Measurements from ENCODE around the gene PMPCA.

Gene PMPCA

DNA sequence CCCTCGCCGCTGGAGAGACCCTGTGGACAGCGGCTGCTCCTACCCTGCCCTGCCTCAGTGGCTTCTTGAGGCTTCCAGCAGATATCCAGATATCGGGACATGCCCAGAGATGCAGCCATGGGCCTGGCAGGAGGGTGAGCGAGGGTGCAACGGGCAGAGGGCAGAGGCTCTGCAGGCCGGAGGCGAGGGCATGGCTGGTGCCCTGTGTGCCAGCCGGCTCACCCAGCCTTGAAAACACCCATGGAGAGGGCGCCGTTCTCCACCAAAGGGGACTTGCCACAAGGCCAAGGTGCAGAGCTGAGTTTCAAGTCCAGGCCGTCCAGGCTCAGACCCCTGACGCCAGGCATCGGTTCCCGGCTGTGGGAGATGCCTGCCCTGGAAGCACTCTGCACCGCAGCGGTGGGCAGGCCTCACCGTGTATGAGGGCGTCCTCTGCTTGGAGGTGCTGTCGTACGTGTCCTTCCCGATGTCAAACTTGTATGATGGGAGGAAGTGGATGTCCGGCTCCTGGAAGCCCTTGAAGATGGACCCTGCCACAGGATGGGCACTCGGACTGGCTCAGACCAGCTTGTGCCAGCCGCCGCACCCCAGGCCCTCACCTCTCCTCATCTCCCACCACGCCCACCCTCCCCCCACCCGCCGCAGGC is 20.3 kb downstream of the PMPCA start:
- Mint-ChIP-seq H3K27ac (peak overlapping the region; percentile 64), H3K36me3 (peaks cover 33% of the 10 kb centered on the region), H3K4me3 (no peak overlapping the region), H3K4me1 (peaks cover 6% of the 10 kb centered on the region), H3K9me3 (no peaks in the 10 kb centered on the region)
- no peak for DNase-seq (ENCODE audit: low spot score in 2 of 2)
- no peak for ATAC-seq

DNA sequence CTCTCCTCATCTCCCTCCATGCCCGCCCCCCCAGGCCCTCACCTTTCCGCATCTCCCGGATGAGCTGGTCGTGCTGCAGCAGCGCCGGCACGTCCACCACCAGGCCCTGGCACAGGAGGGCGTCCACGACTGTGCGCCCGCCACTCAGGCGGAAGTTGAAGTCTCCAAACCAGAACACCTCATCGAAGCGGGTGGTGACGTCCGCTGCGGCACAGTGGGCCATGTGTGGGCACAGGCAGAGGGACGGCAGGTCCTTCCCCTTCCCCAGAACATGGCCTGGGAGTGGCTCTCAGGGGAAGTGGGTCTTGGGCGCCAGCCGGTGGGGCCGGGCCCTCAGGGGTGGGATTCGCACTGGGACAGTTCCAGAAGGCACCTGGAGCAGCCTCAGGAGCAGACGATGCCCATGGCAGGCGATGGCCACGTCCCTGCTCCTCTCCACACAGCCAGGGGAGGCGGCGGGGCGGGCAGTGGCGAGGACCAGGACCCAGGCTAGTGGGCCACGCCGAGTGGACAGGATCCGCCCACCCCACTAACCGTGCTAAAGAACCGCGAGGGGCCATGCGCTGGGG is 21.4 kb downstream of the PMPCA start:
- Mint-ChIP-seq H3K4me1 (peaks cover 18% of the 10 kb centered on the region), H3K9me3 (no peaks in the 10 kb centered on the region), H3K36me3 (peaks cover 28% of the 10 kb centered on the region), H3K4me3 (no peak overlapping the region), H3K27ac (no peak overlapping the region)
- no peak for ATAC-seq
- no peak for DNase-seq (ENCODE audit: low spot score in 2 of 2)

GRCh38 chr9:136432591-136432990 is 22.1 kb downstream of the PMPCA start:
- H3K36me3 Mint-ChIP-seq = peaks cover 23% of the 10 kb centered on the region
- no peaks in the 10 kb centered on the region for H3K9me3 Mint-ChIP-seq
- H3K4me1 Mint-ChIP-seq = peaks cover 25% of the 10 kb centered on the region
- H3K4me3 Mint-ChIP-seq = no peak overlapping the region
- H3K27ac Mint-ChIP-seq = no peak overlapping the region
- ATAC-seq (no peak), DNase-seq (ENCODE audit: low spot score in 2 of 2) (no peak)

GRCh38 chr9:136433043-136433715 is 22.7 kb downstream of the PMPCA start:
- H3K27ac Mint-ChIP-seq = no peak overlapping the region
- peaks cover 25% of the 10 kb centered on the region for H3K4me1 Mint-ChIP-seq
- H3K36me3 Mint-ChIP-seq = peaks cover 23% of the 10 kb centered on the region
- DNase-seq (ENCODE audit: low spot score in 2 of 2) = no peak
- no peaks in the 10 kb centered on the region for H3K9me3 Mint-ChIP-seq
- ATAC-seq = no peak
- no peak overlapping the region for H3K4me3 Mint-ChIP-seq

GRCh38 chr9:136433849-136434579 is 23.6 kb downstream of the PMPCA start:
- no peaks in the 10 kb centered on the region for H3K9me3 Mint-ChIP-seq
- DNase-seq (ENCODE audit: low spot score in 2 of 2) (no peak), ATAC-seq (no peak)
- H3K4me3 Mint-ChIP-seq = no peak overlapping the region
- no peak overlapping the region for H3K27ac Mint-ChIP-seq
- H3K4me1 Mint-ChIP-seq = peaks cover 25% of the 10 kb centered on the region
- peaks cover 18% of the 10 kb centered on the region for H3K36me3 Mint-ChIP-seq

GRCh38 chr9:136434580-136435169 is 24.2 kb downstream of the PMPCA start:
- ATAC-seq = no peak

GRCh38 chr9:136436055-136436634 is 25.7 kb downstream of the PMPCA start:
- Mint-ChIP-seq H3K9me3 (no peaks in the 10 kb centered on the region), H3K4me1 (peaks cover 25% of the 10 kb centered on the region), H3K27ac (peak overlapping the region; percentile 80), H3K36me3 (peaks cover 18% of the 10 kb centered on the region), H3K4me3 (peak overlapping the region; percentile 79)
- ATAC-seq (no peak), DNase-seq (ENCODE audit: low spot score in 2 of 2) (no peak)

More at GRCh38 chr9:136434580-136435169, 24.2 kb downstream of the PMPCA start:
- Mint-ChIP-seq H3K4me1 (peaks cover 25% of the 10 kb centered on the region), H3K9me3 (no peaks in the 10 kb centered on the region), H3K4me3 (no peak overlapping the region), H3K27ac (no peak overlapping the region), H3K36me3 (peaks cover 14% of the 10 kb centered on the region)
- no peak for DNase-seq (ENCODE audit: low spot score in 2 of 2)

DNA sequence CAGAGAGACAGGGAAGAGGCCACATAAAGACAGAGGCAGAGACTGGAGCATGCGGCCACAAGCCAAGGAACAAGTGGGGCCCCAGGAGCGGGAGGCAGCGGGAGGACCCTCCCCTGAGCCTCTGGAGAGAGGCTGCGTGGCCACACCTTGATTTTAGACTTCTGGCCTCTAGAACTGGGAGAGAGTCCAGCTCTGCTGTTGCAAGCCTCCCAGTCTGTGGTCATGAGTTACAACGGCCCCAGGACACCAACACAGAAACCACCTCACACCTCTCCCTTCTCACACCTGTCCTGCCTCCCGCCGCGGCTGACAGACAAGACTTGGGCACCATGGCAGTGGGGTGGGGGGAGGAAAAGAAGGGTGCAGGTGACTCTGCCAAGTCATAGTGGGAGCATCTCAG is 27.0 kb downstream of the PMPCA start:
- no peak for ATAC-seq
- DNase-seq (ENCODE audit: low spot score in 2 of 2) = no peak
- Mint-ChIP-seq H3K4me1 (peaks cover 25% of the 10 kb centered on the region), H3K4me3 (peak overlapping the region; percentile 79), H3K36me3 (peaks cover 30% of the 10 kb centered on the region), H3K9me3 (no peaks in the 10 kb centered on the region), H3K27ac (peak overlapping the region; percentile 80)

DNA sequence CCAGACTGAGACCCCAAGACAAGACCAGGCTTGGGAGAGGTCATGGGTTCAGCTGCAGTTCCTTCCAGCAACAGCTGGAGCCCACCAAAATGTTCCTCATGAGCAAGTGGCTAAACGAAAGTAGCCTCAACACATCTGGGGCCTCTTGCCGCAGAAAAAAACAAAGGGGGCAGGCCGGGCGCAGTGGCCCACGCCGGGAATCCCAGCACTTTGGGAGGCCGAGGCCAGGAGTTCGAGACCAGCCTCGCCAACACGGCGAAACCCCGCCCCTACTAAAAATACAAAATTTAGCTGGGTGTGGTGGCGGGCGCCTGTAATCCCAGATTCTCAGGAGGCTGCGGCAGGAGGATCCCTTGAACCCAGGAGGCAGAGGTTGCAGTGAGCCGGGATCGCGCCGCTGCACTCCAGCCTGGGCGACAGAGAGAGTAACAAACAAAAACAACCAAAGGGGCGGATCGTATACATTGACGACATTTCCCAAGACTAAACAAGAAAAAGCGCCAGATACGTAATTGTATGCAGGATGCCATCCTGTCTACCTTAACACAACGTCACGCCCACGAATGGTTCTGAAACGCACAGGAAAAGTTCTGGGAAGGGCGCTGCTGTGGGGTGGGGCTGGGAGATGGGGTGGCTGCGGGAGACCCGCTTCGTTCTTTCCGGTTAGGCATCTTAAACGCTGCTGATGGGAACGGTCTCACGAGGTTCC is 27.5 kb downstream of the PMPCA start:
- Mint-ChIP-seq H3K4me3 (peak overlapping the region; percentile 79), H3K9me3 (no peaks in the 10 kb centered on the region), H3K36me3 (peaks cover 36% of the 10 kb centered on the region), H3K27ac (peak overlapping the region; percentile 70), H3K4me1 (peaks cover 25% of the 10 kb centered on the region)
- no peak for ATAC-seq
- no peak for DNase-seq (ENCODE audit: low spot score in 2 of 2)

DNA sequence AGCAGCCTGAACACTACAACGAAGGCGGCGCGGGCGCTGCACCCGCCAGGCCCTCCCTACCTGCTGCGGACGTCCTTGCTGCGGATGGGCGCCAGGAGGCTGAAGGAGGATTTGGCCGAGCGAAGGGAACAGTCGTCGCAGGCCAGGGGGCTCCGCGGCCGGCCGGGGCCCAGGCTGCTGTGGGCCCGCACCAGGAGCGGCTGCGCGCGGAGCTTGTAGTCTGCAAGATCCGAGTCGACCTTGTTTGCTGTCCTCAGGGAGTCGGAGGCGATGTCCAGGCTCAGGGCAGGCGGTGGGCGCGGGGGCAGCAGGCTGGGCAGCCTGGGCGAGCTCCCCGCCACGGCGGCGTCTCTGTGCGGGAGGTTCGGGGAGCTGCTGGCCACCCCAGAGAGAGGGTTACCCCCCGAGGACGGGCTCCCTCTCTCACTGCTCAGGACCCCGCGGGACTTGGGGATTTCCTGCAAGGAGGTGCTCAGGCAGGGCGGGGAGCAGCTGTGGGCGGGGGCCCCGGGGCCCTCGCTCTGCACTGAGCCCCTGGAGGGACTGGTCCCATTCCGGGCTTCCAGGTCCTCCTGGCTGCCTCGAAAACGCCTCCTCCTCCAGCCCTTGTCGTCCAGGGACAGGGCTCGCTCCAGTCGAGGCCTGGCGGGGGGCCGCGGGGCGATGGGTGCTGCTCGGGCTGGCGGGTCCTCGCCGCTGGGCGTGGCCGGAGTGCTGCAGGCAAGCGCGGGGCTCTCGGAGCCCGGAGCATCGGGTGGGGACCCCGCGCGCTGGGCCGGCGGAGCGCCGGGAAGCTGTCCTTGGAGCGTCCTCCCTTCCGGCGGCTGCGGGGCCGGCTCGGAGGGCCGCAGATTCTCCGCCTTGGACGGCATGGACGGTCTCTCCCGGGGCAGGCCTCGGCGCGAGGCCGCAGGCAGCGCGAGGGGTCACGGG is 28.4 kb downstream of the PMPCA start:
- peak overlapping the region; percentile 79 for H3K4me3 Mint-ChIP-seq
- ATAC-seq (peak; percentile 81), DNase-seq (ENCODE audit: low spot score in 2 of 2) (peak; percentile 51 to 85)
- H3K4me1 Mint-ChIP-seq = peaks cover 25% of the 10 kb centered on the region
- peaks cover 44% of the 10 kb centered on the region for H3K36me3 Mint-ChIP-seq
- no peaks in the 10 kb centered on the region for H3K9me3 Mint-ChIP-seq
- H3K27ac Mint-ChIP-seq = peak overlapping the region; percentile 70

- peak; percentile 88 for ATAC-seq
- peak within 1 kb of the TSS; percentile 79 for H3K4me3 Mint-ChIP-seq
- H3K27ac Mint-ChIP-seq = peak within 1 kb of the TSS; percentile 70
- H3K4me1 Mint-ChIP-seq = peaks cover 25% of the 10 kb centered on the region
- H3K36me3 Mint-ChIP-seq = peaks cover 53% of the 10 kb centered on the region
- DNase-seq (ENCODE audit: low spot score in 2 of 2) = peak; percentile 95 to 98
- no peaks in the 10 kb centered on the region for H3K9me3 Mint-ChIP-seq
These were observed 29.3 kb downstream of the PMPCA start, which contains the start of gene INPP5E for GRCh38 chr9:136439481-136440408. Gene INPP5E, minus strand, starts transcription at chr9:136439845. Its CDS starts 426 bp downstream, at chr9:136439419.

GRCh38 chr9:136441191-136441680 is 30.8 kb downstream of the PMPCA start:
- H3K27ac Mint-ChIP-seq = no peak overlapping the region
- DNase-seq (ENCODE audit: low spot score in 2 of 2) = no peak
- peaks cover 63% of the 10 kb centered on the region for H3K36me3 Mint-ChIP-seq

More at GRCh38 chr9:136441191-136441680, 30.8 kb downstream of the PMPCA start:
- peaks cover 14% of the 10 kb centered on the region for H3K4me1 Mint-ChIP-seq
- ATAC-seq = no peak
- H3K9me3 Mint-ChIP-seq = no peaks in the 10 kb centered on the region
- H3K4me3 Mint-ChIP-seq = no peak overlapping the region

All from stimulated activated effector memory CD8-positive, alpha-beta T cell treated with anti-CD3 and anti-CD28 coated beads, Interleukin-12 subunit alpha, Interleukin-12 subunit beta, amount 100 ng/mL, for 72 hours (primary cell).